Astrocyte (in vitro differentiated cells and primary cell): ENCODE measurements around the gene PHYKPL. TPM values are rescaled to one million over a fixed set of nuclear protein-coding genes. Genes with fewer than 3 reads are reported as not detected.

Experiments
- DNase-seq: peaks from one replicate; pipeline ENCODE4 v3.0.0-alpha.2; 2010; ENCODE audit warnings: low read depth
- FAIRE-seq: peaks from 2 replicates; lab custom pipeline; 2011; peaks lifted over from hg19 to GRCh38; lab: Jason Lieb, UNC
- H2AFZ ChIP-seq: 2 replicates; pipeline ENCODE4 v1.6.0; 2012; ENCODE audit warnings: low read depth, low read length, inconsistent platforms
- H3K27ac ChIP-seq: 2 replicates; pipeline ENCODE4 v1.5.1; 2011; ENCODE audit warnings: low read depth, low read length, inconsistent platforms
- H3K27me3 ChIP-seq: 2 replicates; pipeline ENCODE4 v1.6.0; 2011; ENCODE audit warnings: low read length, inconsistent platforms; ENCODE audit not compliant: insufficient read depth
- H3K36me3 ChIP-seq: 2 replicates; pipeline ENCODE4 v1.5.1; 2011; ENCODE audit warnings: low read length, inconsistent platforms; ENCODE audit not compliant: insufficient read depth
- H3K4me1 ChIP-seq: 2 replicates; pipeline ENCODE4 v1.5.1; 2011; ENCODE audit warnings: low read length, inconsistent platforms; ENCODE audit not compliant: insufficient read depth
- H3K4me2 ChIP-seq: 2 replicates; pipeline ENCODE4 v1.6.0; 2012; ENCODE audit warnings: low read length, inconsistent platforms
- H3K4me3 ChIP-seq: 2 replicates; pipeline ENCODE4 v1.5.1; 2011; ENCODE audit warnings: low read depth, mild to moderate bottlenecking, low read length, inconsistent platforms; ENCODE audit not compliant: insufficient read depth
- H3K79me2 ChIP-seq: 2 replicates; pipeline ENCODE4 v1.6.0; 2012; ENCODE audit warnings: mild to moderate bottlenecking, low read length, inconsistent platforms; ENCODE audit not compliant: insufficient read depth
- H3K9ac ChIP-seq: 2 replicates; pipeline ENCODE4 v1.6.0; 2012; ENCODE audit warnings: mild to moderate bottlenecking, low read length, inconsistent platforms
- H3K9me3 ChIP-seq: 2 replicates; pipeline ENCODE4 v1.5.1; 2012; ENCODE audit warnings: low read depth, mild to moderate bottlenecking, low read length, inconsistent platforms; ENCODE audit not compliant: insufficient read depth
- H4K20me1 ChIP-seq: 2 replicates; pipeline ENCODE4 v1.6.0; 2012; ENCODE audit warnings: low read length, inconsistent platforms; ENCODE audit not compliant: insufficient read depth
- H3K27ac Mint-ChIP-seq: one replicate; pipeline ENCODE4 v1.8.0; 2021; ENCODE audit warnings: mild to moderate bottlenecking, mixed read lengths; ENCODE audit not compliant: unreplicated experiment
- H3K27me3 Mint-ChIP-seq: one replicate; pipeline ENCODE4 v1.8.0; 2021; ENCODE audit warnings: low read depth, mixed read lengths; ENCODE audit not compliant: unreplicated experiment
- H3K36me3 Mint-ChIP-seq: one replicate; pipeline ENCODE4 v1.8.0; 2021; ENCODE audit warnings: low read depth, mixed read lengths; ENCODE audit not compliant: unreplicated experiment
- H3K4me1 Mint-ChIP-seq: one replicate; pipeline ENCODE4 v1.8.0; 2021; ENCODE audit warnings: low read depth, mixed read lengths; ENCODE audit not compliant: unreplicated experiment
- H3K4me3 Mint-ChIP-seq: one replicate; pipeline ENCODE4 v1.8.0; 2021; ENCODE audit warnings: mild to moderate bottlenecking, moderate library complexity, mixed read lengths; ENCODE audit not compliant: unreplicated experiment
- H3K9me3 Mint-ChIP-seq: one replicate; pipeline ENCODE4 v1.8.0; 2021; ENCODE audit warnings: mild to moderate bottlenecking, mixed read lengths; ENCODE audit not compliant: unreplicated experiment
- CTCF ChIP-seq: IDR thresholded peaks from 2 replicates; pipeline ENCODE4 v1.5.1; 2011; ENCODE audit warnings: low read depth, mild to moderate bottlenecking, inconsistent platforms, low read length, moderate library complexity; ENCODE audit not compliant: insufficient read depth
- EZH2 ChIP-seq: IDR thresholded peaks from 2 replicates; pipeline ENCODE4 v1.6.1; 2012; ENCODE audit warnings: mild to moderate bottlenecking, low read length, inconsistent platforms; ENCODE audit not compliant: insufficient read depth
- total RNA-seq: library from RNA; stranded (reverse); gene quantifications from 2 replicates; pipeline ENCODE4 v1.2.1, GENCODE V29; 2021

Gene PHYKPL
- total RNA-seq, 1 donor from 2014 or later = 26.5 TPM

GRCh38 chr5:178213003-178213461 is 19.6 kb downstream of the PHYKPL start:
- Histone ChIP-seq H3K4me2 (no peak overlapping the region), H3K79me2 (peaks cover 60% of the 10 kb centered on the region), H4K20me1 (peaks cover 85% of the 10 kb centered on the region), H3K27ac (no peak overlapping the region), H3K9ac (no peak overlapping the region), H2AFZ (no peak overlapping the region), H3K4me1 (no peaks in the 10 kb centered on the region), H3K4me3 (no peak overlapping the region), H3K36me3 (peaks cover 76% of the 10 kb centered on the region), H3K9me3 (no peaks in the 10 kb centered on the region), H3K27me3 (no peaks in the 10 kb centered on the region)
- no peak overlapping the region for H3K4me3 Mint-ChIP-seq
- peaks cover 4% of the 10 kb centered on the region for H3K4me1 Mint-ChIP-seq
- no peaks in the 10 kb centered on the region for H3K27me3 Mint-ChIP-seq
- H3K9me3 Mint-ChIP-seq = peaks cover 2% of the 10 kb centered on the region
- no peak overlapping the region for H3K27ac Mint-ChIP-seq
- DNase-seq = no peak
- no peak for FAIRE-seq
- H3K36me3 Mint-ChIP-seq = peaks cover 37% of the 10 kb centered on the region
- TF ChIP-seq EZH2 = no peak
- no peak for TF ChIP-seq CTCF

GRCh38 chr5:178212241-178213002 is 20.2 kb downstream of the PHYKPL start:
- Mint-ChIP-seq H3K4me3 (no peak overlapping the region), H3K4me1 (peaks cover 7% of the 10 kb centered on the region), H3K36me3 (peaks cover 40% of the 10 kb centered on the region), H3K9me3 (peaks cover 2% of the 10 kb centered on the region), H3K27ac (no peak overlapping the region), H3K27me3 (no peaks in the 10 kb centered on the region)
- Histone ChIP-seq H3K9ac (peak overlapping the region; percentile 2), H3K36me3 (peaks cover 82% of the 10 kb centered on the region), H3K9me3 (no peaks in the 10 kb centered on the region), H3K27ac (no peak overlapping the region), H3K4me1 (peaks cover 6% of the 10 kb centered on the region), H4K20me1 (peaks cover 91% of the 10 kb centered on the region), H3K79me2 (peaks cover 66% of the 10 kb centered on the region), H3K4me2 (no peak overlapping the region), H3K27me3 (no peaks in the 10 kb centered on the region), H2AFZ (no peak overlapping the region), H3K4me3 (no peak overlapping the region)
- TF ChIP-seq CTCF (no peak), EZH2 (no peak)
- no peak for FAIRE-seq
- no peak for DNase-seq
